ENCODE results near the gene CEP128. TPM values are rescaled to one million over a fixed set of nuclear protein-coding genes. Genes with fewer than 3 reads are reported as not detected.

CEP128 gene
- total and polyA plus RNA-seq, 8 donors, result 4.8 to 10.1 (median 7.5) TPM

DNA sequence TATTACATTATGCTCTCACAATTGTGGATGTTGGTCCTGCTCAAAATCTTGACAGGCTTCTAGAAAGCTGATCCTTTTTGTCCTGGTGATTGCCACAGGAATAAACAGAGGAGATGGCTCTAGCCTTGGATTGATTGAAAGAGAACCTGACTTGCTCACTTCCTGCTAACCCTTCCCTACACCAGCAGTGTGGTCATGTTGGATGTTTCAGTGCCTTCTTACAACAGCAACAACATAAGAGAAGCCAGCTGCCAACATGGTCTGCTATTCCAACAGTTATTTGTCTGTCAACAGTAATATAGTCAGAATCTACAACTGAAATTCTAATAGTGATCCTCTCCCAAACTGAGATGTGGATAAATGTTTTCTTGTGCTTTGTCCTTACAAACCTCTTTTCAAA is 418.6 kb downstream of the CEP128 start:
- intact Hi-C loops (cut with DNase I), result no loop called here
- peaks cover 0 to 6% of the 10 kb centered on the region in 2 donors for H3K36me3 ChIP-seq
- ATAC-seq, result no peak

DNA sequence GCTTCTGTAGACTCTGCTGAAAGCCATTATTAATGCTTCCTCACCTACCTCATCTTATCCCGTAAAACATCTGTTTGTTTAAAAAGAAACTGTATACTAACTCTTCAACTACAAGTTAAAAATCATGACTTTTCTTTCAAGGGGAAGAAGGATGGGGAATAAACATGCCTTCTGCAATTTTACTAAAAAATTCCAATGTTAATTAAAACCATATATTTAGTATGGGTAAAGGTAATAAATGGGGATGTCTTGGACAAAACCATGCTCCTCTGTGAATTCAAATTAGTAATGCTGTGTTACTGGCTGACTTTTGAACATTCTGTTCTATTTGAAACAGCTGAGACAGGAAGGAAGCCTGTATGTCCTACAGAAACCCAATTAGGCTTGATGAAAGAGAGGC is 419.1 kb downstream of the CEP128 start:
- H3K36me3 ChIP-seq, result peaks cover 0 to 6% of the 10 kb centered on the region in 2 donors
- no peak for ATAC-seq
- DNase-seq, result no peak
- no peak overlapping the region for H3K4me3 ChIP-seq
- H3K9me3 ChIP-seq, result no peaks in the 10 kb centered on the region
- no peaks in the 10 kb centered on the region for H3K4me1 ChIP-seq
- TF ChIP-seq, protein P1, sequence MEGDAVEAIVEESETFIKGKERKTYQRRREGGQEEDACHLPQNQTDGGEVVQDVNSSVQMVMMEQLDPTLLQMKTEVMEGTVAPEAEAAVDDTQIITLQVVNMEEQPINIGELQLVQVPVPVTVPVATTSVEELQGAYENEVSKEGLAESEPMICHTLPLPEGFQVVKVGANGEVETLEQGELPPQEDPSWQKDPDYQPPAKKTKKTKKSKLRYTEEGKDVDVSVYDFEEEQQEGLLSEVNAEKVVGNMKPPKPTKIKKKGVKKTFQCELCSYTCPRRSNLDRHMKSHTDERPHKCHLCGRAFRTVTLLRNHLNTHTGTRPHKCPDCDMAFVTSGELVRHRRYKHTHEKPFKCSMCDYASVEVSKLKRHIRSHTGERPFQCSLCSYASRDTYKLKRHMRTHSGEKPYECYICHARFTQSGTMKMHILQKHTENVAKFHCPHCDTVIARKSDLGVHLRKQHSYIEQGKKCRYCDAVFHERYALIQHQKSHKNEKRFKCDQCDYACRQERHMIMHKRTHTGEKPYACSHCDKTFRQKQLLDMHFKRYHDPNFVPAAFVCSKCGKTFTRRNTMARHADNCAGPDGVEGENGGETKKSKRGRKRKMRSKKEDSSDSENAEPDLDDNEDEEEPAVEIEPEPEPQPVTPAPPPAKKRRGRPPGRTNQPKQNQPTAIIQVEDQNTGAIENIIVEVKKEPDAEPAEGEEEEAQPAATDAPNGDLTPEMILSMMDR (IDR thresholded peaks at IDR 0.05), result no peak
- intact Hi-C loops (cut with DNase I), result no loop called here
- H3K27me3 ChIP-seq, result no peaks in the 10 kb centered on the region
- no peak overlapping the region for H3K27ac ChIP-seq

More for the DNA sequence above, 418.6 kb downstream of the CEP128 start:
- Histone ChIP-seq H3K4me1 (no peaks in the 10 kb centered on the region), H3K27ac (no peak overlapping the region), H3K9me3 (no peaks in the 10 kb centered on the region), H3K27me3 (no peaks in the 10 kb centered on the region), H3K4me3 (no peak overlapping the region)
- TF ChIP-seq, protein P1 (IDR thresholded peaks at IDR 0.05), result no peak
- no peak for DNase-seq

DNA sequence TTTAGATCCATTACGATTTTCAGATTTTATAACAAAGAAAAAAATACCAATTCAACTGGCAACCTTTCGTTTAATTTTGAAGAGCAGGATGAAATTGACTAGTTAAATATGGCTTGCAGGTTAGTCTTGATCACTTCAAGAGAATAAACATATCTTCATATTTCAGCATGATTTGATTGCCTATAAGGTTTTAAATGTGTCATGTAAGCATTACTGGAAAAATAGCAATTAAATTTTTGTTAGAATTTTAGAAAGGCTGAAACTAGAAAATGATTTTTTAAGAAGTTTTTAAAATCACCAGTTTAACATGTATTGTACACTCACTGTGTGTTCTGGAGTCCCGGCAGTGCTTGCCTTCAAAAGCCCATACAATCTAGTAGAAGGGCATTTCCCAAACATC is 420.1 kb downstream of the CEP128 start:
- H3K27ac ChIP-seq, result no peak overlapping the region
- H3K4me3 ChIP-seq, result no peak overlapping the region
- intact Hi-C loops (cut with DNase I), result no loop called here
- DNase-seq, result no peak
- no peaks in the 10 kb centered on the region for H3K27me3 ChIP-seq
- H3K4me1 ChIP-seq, result no peaks in the 10 kb centered on the region
- peaks cover 0 to 8% of the 10 kb centered on the region in 2 donors for H3K36me3 ChIP-seq
- H3K9me3 ChIP-seq, result no peaks in the 10 kb centered on the region
- TF ChIP-seq, protein P1 (IDR thresholded peaks at IDR 0.05), result no peak
- no peak for ATAC-seq

DNA sequence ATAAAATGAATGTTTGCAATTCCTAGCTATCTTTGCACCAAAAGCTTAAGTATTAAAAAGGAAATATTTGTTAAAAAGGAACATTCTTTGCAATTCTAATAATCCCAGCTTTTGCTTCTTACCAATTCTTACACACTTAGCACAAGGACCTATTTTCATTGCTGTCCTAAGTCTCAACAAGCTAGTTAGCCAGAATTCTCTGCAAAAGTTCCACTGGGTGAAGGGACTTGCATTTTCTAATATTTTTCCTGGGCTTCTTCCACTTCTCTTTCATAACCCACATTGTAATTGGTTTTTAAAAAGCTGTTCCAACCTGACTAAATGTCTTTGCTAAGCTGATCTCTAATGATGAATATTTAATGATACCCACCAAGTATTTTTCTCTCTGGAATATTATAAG is 422.5 kb downstream of the CEP128 start:
- DNase-seq (no peak), ATAC-seq (no peak)
- intact Hi-C loops (cut with DNase I), result no loop called here
- Histone ChIP-seq H3K9me3 (peaks cover 0 to 5% of the 10 kb centered on the region in 2 donors), H3K4me3 (no peak overlapping the region), H3K36me3 (peaks cover 0 to 10% of the 10 kb centered on the region in 2 donors), H3K27me3 (no peaks in the 10 kb centered on the region), H3K27ac (no peak overlapping the region), H3K4me1 (no peaks in the 10 kb centered on the region)
- TF ChIP-seq, protein P1 (IDR thresholded peaks at IDR 0.05), result no peak

DNA sequence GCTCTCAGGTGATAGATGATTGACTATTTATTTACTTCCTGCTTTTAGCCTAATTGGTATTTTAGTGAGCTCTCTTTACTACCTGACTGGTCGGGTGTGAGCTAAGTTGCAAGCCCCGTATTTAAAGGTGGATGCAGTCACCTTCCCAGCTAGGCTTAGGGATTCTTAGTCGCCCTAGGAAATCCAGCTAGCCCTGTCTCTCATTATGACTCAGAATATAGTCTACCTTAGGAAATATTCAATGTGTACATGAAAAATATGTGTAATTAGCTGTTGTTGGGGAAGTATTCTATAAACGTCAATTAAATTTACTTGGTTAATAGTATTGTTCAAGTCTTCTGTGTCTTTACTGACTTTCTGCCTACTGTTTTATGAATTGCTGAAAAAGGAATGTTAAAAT is 423.4 kb downstream of the CEP128 start:
- DNase-seq (no peak), ATAC-seq (no peak)
- peaks cover 0 to 10% of the 10 kb centered on the region in 2 donors for H3K9me3 ChIP-seq
- no peak overlapping the region for H3K27ac ChIP-seq
- peaks cover 0 to 10% of the 10 kb centered on the region in 2 donors for H3K36me3 ChIP-seq
- no peaks in the 10 kb centered on the region for H3K4me1 ChIP-seq
- TF ChIP-seq, protein P1 (IDR thresholded peaks at IDR 0.05), result no peak
- no peaks in the 10 kb centered on the region for H3K27me3 ChIP-seq
- intact Hi-C loops (cut with DNase I), result no loop called here
- H3K4me3 ChIP-seq, result no peak overlapping the region
